SK-N-MC (cell line): ENCODE results near the gene RIPOR3.
"Not testable (repeated sequence)": the region's sequence is repeated elsewhere in the genome, so short reads cannot be mapped to it uniquely, and the experiment has no call there.

ENCODE experiments used
- DNase-seq: peaks from one replicate; pipeline ENCODE4 v3.0.0-alpha.2; 2011; ENCODE audit warnings: low read depth, low spot score
- H3K27ac ChIP-seq: fragments of 200-600 bp; sonication (generic); 2 replicates; pipeline ENCODE4 v1.5.1; 2016; ENCODE audit warnings: mixed run types
- H3K36me3 ChIP-seq: fragments of 200-600 bp; sonication (generic); 2 replicates; pipeline ENCODE4 v1.6.1; 2017; ENCODE audit warnings: antibody characterized with exemption, low read length, mixed read lengths; ENCODE audit not compliant: insufficient read depth
- H3K4me3 ChIP-seq: fragments of 200-600 bp; sonication (generic); 2 replicates; pipeline ENCODE4 v1.5.1; 2016
- H3K9ac ChIP-seq: fragments of 200-600 bp; sonication (generic); 2 replicates; pipeline ENCODE4 v1.8.0; 2017; ENCODE audit warnings: mixed run types, mixed read lengths; ENCODE audit not compliant: insufficient read length
- H3K9me3 ChIP-seq: fragments of 200-600 bp; sonication (generic); 2 replicates; pipeline ENCODE4 v1.6.1; 2017; ENCODE audit warnings: low read depth, mild to moderate bottlenecking, antibody characterized with exemption, low read length, moderate library complexity, mixed read lengths
- EZH2 ChIP-seq: fragments of 200-600 bp; sonication (generic); IDR thresholded peaks from one replicate; pipeline ENCODE4 v1.6.1; 2017; ENCODE audit warnings: antibody characterized with exemption
- FOXP2 ChIP-seq: optimal IDR thresholded peaks from 2 replicates; pipeline ENCODE3; 2011; ENCODE audit warnings: mild to moderate bottlenecking, moderate library complexity; ENCODE audit not compliant: insufficient read depth; ENCODE audit errors: extremely low read length, control extremely low read depth
- POLR2AphosphoS5 ChIP-seq: IDR thresholded peaks from 2 replicates; pipeline ENCODE4 v1.6.1; 2012; ENCODE audit warnings: mild to moderate bottlenecking, low read depth, low read length, borderline replicate concordance

The RIPOR3 gene

GRCh38 chr20:50649590-50649989, 41.8 kb downstream of the RIPOR3 start:
- DNase-seq, result no peak
- Histone ChIP-seq H3K9me3 (no peaks in the 10 kb centered on the region), H3K9ac (no peak overlapping the region), H3K4me3 (no peak overlapping the region), H3K27ac (no peak overlapping the region), H3K36me3 (peaks cover 3% of the 10 kb centered on the region; the same call in 1 of the 2 replicates)
- no peak for TF ChIP-seq EZH2
- TF ChIP-seq FOXP2, result no peak
- TF ChIP-seq POLR2AphosphoS5, result no peak

- no peaks in the 10 kb centered on the region for H3K9me3 ChIP-seq
- no peak overlapping the region for H3K4me3 ChIP-seq
- H3K9ac ChIP-seq, result no peak overlapping the region
- TF ChIP-seq POLR2AphosphoS5 (no peak), EZH2 (no peak), FOXP2 (no peak)
- no peak overlapping the region for H3K27ac ChIP-seq
- H3K36me3 ChIP-seq, result peaks cover 3% of the 10 kb centered on the region; the same call in 1 of the 2 replicates
- no peak for DNase-seq
Observed at GRCh38 chr20:50648651-50649050, 42.7 kb downstream of the RIPOR3 start.

- Histone ChIP-seq H3K4me3 (no peak overlapping the region), H3K9ac (no peak overlapping the region), H3K9me3 (no peaks in the 10 kb centered on the region), H3K27ac (no peak overlapping the region), H3K36me3 (peaks cover 3% of the 10 kb centered on the region; the same call in 1 of the 2 replicates)
- TF ChIP-seq FOXP2 (no peak), POLR2AphosphoS5 (no peak), EZH2 (no peak)
- DNase-seq, result no peak
Observed at GRCh38 chr20:50646483-50646996, 44.8 kb downstream of the RIPOR3 start.

- no peak for TF ChIP-seq EZH2
- no peak for TF ChIP-seq POLR2AphosphoS5
- no peak for TF ChIP-seq FOXP2
- H3K36me3 ChIP-seq, result peaks cover 3% of the 10 kb centered on the region; the same call in 1 of the 2 replicates
- peak overlapping the region; percentile 54; the same call in 1 of the 2 replicates for H3K27ac ChIP-seq
- H3K9me3 ChIP-seq, result no peaks in the 10 kb centered on the region
- DNase-seq, result no peak
- no peak overlapping the region for H3K4me3 ChIP-seq
- no peak overlapping the region for H3K9ac ChIP-seq
Observed at GRCh38 chr20:50645253-50646068, 45.9 kb downstream of the RIPOR3 start.

GRCh38 chr20:50642288-50642803, 49.0 kb downstream of the RIPOR3 start:
- Histone ChIP-seq H3K36me3 (peaks cover 3% of the 10 kb centered on the region; the same call in 1 of the 2 replicates), H3K4me3 (peak overlapping the region; percentile 74), H3K9me3 (no peaks in the 10 kb centered on the region), H3K27ac (peak overlapping the region; percentile 97), H3K9ac (peak overlapping the region; percentile 67)
- TF ChIP-seq FOXP2 (no peak), EZH2 (no peak), POLR2AphosphoS5 (no peak)
- DNase-seq, result peak; percentile 62

- not testable (repeated sequence) for H3K36me3 ChIP-seq, H3K9me3 ChIP-seq
- Histone ChIP-seq H3K9ac (peak overlapping the region; percentile 67), H3K4me3 (peak overlapping the region; percentile 74), H3K27ac (peak overlapping the region; percentile 97)
- DNase-seq, result peak; percentile 57
Observed at GRCh38 chr20:50641625-50642287, 49.6 kb downstream of the RIPOR3 start.

GRCh38 chr20:50639971-50640711, 51.2 kb downstream of the RIPOR3 start:
- not testable (repeated sequence) for H3K4me3 ChIP-seq, H3K36me3 ChIP-seq, H3K9me3 ChIP-seq, H3K27ac ChIP-seq, DNase-seq, H3K9ac ChIP-seq

- H3K9me3 ChIP-seq, DNase-seq, H3K36me3 ChIP-seq, H3K27ac ChIP-seq, H3K9ac ChIP-seq, H3K4me3 ChIP-seq: not testable (repeated sequence)
Observed at GRCh38 chr20:50638015-50638847, 53.1 kb downstream of the RIPOR3 start.
